ENCODE data around the gene C17orf114.
"Not testable (repeated sequence)": the region's sequence is repeated elsewhere in the genome, so short reads cannot be mapped to it uniquely, and the experiment has no call there.

C17orf114 gene

GRCh38 chr17:4802228-4802627 is at the start of gene C17orf114:
C17orf114 (minus strand) TSS chr17:4802328.
- DNase-seq (ENCODE audit: low read depth) = no peak

- DNase-seq (ENCODE audit: low read depth) = no peak
These were observed 49.0 kb upstream of the C17orf114 start for GRCh38 chr17:4851084-4851483.

GRCh38 chr17:4850246-4850645 is 48.1 kb upstream of the C17orf114 start:
- no peak for DNase-seq (ENCODE audit: low read depth)

GRCh38 chr17:4849011-4849536 is 46.9 kb upstream of the C17orf114 start:
- no peak for DNase-seq (ENCODE audit: low read depth)

GRCh38 chr17:4846635-4847390 is 44.7 kb upstream of the C17orf114 start:
- DNase-seq (ENCODE audit: low read depth) = no peak

GRCh38 chr17:4845118-4845517 is 43.0 kb upstream of the C17orf114 start:
- no peak for DNase-seq (ENCODE audit: low read depth)

GRCh38 chr17:4843321-4844000 is 41.3 kb upstream of the C17orf114 start:
- no peak for DNase-seq (ENCODE audit: low read depth)

GRCh38 chr17:4842376-4842775 is 40.2 kb upstream of the C17orf114 start:
- no peak for DNase-seq (ENCODE audit: low read depth)

- DNase-seq (ENCODE audit: low read depth) = no peak
These were observed 38.7 kb upstream of the C17orf114 start for GRCh38 chr17:4840893-4841242.

GRCh38 chr17:4839965-4840892 is 38.1 kb upstream of the C17orf114 start:
- DNase-seq (ENCODE audit: low read depth) = no peak

GRCh38 chr17:4839221-4839620 is 37.1 kb upstream of the C17orf114 start:
- no peak for DNase-seq (ENCODE audit: low read depth)

- no peak for DNase-seq (ENCODE audit: low read depth)
These were observed 36.2 kb upstream of the C17orf114 start for GRCh38 chr17:4838309-4838785.

GRCh38 chr17:4837471-4838308 is 35.6 kb upstream of the C17orf114 start:
- no peak for DNase-seq (ENCODE audit: low read depth)

- DNase-seq (ENCODE audit: low read depth) = no peak
These were observed 34.1 kb upstream of the C17orf114 start for GRCh38 chr17:4836221-4836620.

GRCh38 chr17:4834681-4835020 is 32.5 kb upstream of the C17orf114 start:
- DNase-seq (ENCODE audit: low read depth) = no peak

GRCh38 chr17:4833941-4834680 is 32.0 kb upstream of the C17orf114 start:
- no peak for DNase-seq (ENCODE audit: low read depth)

- peak; percentile 86 for DNase-seq (ENCODE audit: low read depth)
These were observed 31.2 kb upstream of the C17orf114 start, which contains the start of gene MINK1 for GRCh38 chr17:4833178-4833940. MINK1 (plus strand) TSS chr17:4833340; CDS start chr17:4833584, 244 bp downstream.

GRCh38 chr17:4832829-4833177 is 30.7 kb upstream of the C17orf114 start:
- not testable (repeated sequence) for DNase-seq (ENCODE audit: low read depth)

- no peak for DNase-seq (ENCODE audit: low read depth)
These were observed 25.3 kb upstream of the C17orf114 start for GRCh38 chr17:4827399-4827798.

Data from fibroblast of the conjunctiva (primary cell).